GM23338 (cell line): ENCODE data around the gene NT5DC2. TPM values are rescaled to one million over a fixed set of nuclear protein-coding genes. Genes with fewer than 3 reads are reported as not detected.

Experiments
- ATAC-seq: fragments of 200-7000 bp; cut with Tn5 transposase; 3 replicates; pipeline ENCODE4 v1.9.1; 2020
- DNase-seq: peaks from one replicate; pipeline ENCODE4 v3.0.0-alpha.2; 2015; ENCODE audit warnings: low spot score
- H2AFZ ChIP-seq: fragments of 200-600 bp; sonication (generic); 2 replicates; pipeline ENCODE4 v1.8.0; 2016; ENCODE audit warnings: antibody characterized with exemption, mild to moderate bottlenecking, moderate library complexity
- H3F3A ChIP-seq: fragments of 200-600 bp; sonication (generic); replicated peaks from 2 replicates; pipeline ENCODE4 v1.8.0; 2017; ENCODE audit warnings: antibody characterized with exemption, mixed run types, low read depth
- H3K27ac ChIP-seq: fragments of 200-600 bp; sonication (generic); 2 replicates; pipeline ENCODE4 v1.6.1; 2016; ENCODE audit warnings: low read depth
- H3K27me3 ChIP-seq: fragments of 200-600 bp; sonication (generic); 2 replicates; pipeline ENCODE4 v1.8.0; 2016; ENCODE audit warnings: mild to moderate bottlenecking, mixed run types, moderate library complexity; ENCODE audit not compliant: insufficient read depth
- H3K36me3 ChIP-seq: fragments of 200-600 bp; sonication (generic); 2 replicates; pipeline ENCODE4 v1.8.0; 2016; ENCODE audit warnings: mild to moderate bottlenecking; ENCODE audit not compliant: insufficient read depth
- H3K4me1 ChIP-seq: fragments of 200-600 bp; sonication (generic); 2 replicates; pipeline ENCODE4 v1.8.0; 2016; ENCODE audit warnings: mild to moderate bottlenecking, moderate library complexity; ENCODE audit not compliant: insufficient read depth
- H3K4me2 ChIP-seq: fragments of 200-600 bp; sonication (generic); 2 replicates; pipeline ENCODE4 v1.7.1; 2017; ENCODE audit warnings: mixed run types
- H3K4me3 ChIP-seq: fragments of 200-600 bp; sonication (generic); 2 replicates; pipeline ENCODE4 v1.6.1; 2016; ENCODE audit warnings: mixed run types
- H3K79me2 ChIP-seq: fragments of 200-600 bp; sonication (generic); replicated peaks from 2 replicates; pipeline ENCODE4 v1.8.0; 2017; ENCODE audit warnings: mild to moderate bottlenecking; ENCODE audit not compliant: insufficient read depth
- H3K9me2 ChIP-seq: fragments of 200-600 bp; sonication (generic); 2 replicates; pipeline ENCODE4 v1.8.0; 2017; ENCODE audit not compliant: insufficient read depth
- H4K20me1 ChIP-seq: fragments of 200-600 bp; sonication (generic); replicated peaks from 2 replicates; pipeline ENCODE4 v1.8.0; 2017; ENCODE audit warnings: mild to moderate bottlenecking; ENCODE audit not compliant: insufficient read depth
- H3K27ac Mint-ChIP-seq: 2 replicates; pipeline ENCODE4 v1.8.0; 2020; ENCODE audit warnings: inconsistent platforms, mild to moderate bottlenecking, moderate library complexity, mixed read lengths
- H3K27me3 Mint-ChIP-seq: 3 replicates; pipeline ENCODE4 v1.8.0; 2022; ENCODE audit warnings: low read depth, mild to moderate bottlenecking, moderate library complexity, mixed read lengths, inconsistent platforms; ENCODE audit not compliant: insufficient read depth, poor library complexity
- H3K36me3 Mint-ChIP-seq: 3 replicates; pipeline ENCODE4 v1.8.0; 2021; ENCODE audit warnings: low read depth, mild to moderate bottlenecking, inconsistent platforms, moderate library complexity, mixed read lengths
- H3K4me1 Mint-ChIP-seq: 3 replicates; pipeline ENCODE4 v1.8.0; 2020; ENCODE audit warnings: mild to moderate bottlenecking, inconsistent platforms, mixed read lengths
- H3K4me3 Mint-ChIP-seq: 3 replicates; pipeline ENCODE4 v1.8.0; 2021; ENCODE audit warnings: moderate library complexity, mild to moderate bottlenecking, inconsistent platforms, mixed read lengths
- H3K9me3 Mint-ChIP-seq: 3 replicates; pipeline ENCODE4 v1.8.0; 2020; ENCODE audit warnings: moderate library complexity, mild to moderate bottlenecking, inconsistent platforms, mixed read lengths
- CREB1 ChIP-seq: fragments of 250-450 bp; sonication (Bioruptor Pico); IDR thresholded peaks from 2 replicates; pipeline ENCODE4 v1.5.0; 2020; ENCODE audit warnings: low read depth, mild to moderate bottlenecking, moderate library complexity
- EZH2phosphoT487 ChIP-seq: fragments of 200-600 bp; sonication (generic); IDR thresholded peaks from one replicate; pipeline ENCODE4 v1.8.1; 2018; ENCODE audit warnings: antibody characterized with exemption; ENCODE audit not compliant: unreplicated experiment
- NANOG ChIP-seq: IDR thresholded peaks from 2 replicates; pipeline ENCODE4 v1.6.1; 2016; ENCODE audit warnings: antibody characterized with exemption, borderline replicate concordance
- POLR2AphosphoS5 ChIP-seq: IDR thresholded peaks from 2 replicates; pipeline ENCODE4 v1.6.1; 2016; ENCODE audit warnings: antibody characterized with exemption, low read depth
- ZNF114 ChIP-seq: fragments of 250-450 bp; sonication (Bioruptor Pico); IDR thresholded peaks from 2 replicates; pipeline ENCODE4 v1.5.0; 2020; ENCODE audit warnings: mild to moderate bottlenecking, moderate library complexity
- ZNF331 ChIP-seq: fragments of 250-450 bp; sonication (Bioruptor Pico); IDR thresholded peaks from 2 replicates; pipeline ENCODE4 v1.5.0; 2020; ENCODE audit warnings: low read depth, mild to moderate bottlenecking, moderate library complexity
- polyA plus RNA-seq: library from polyadenylated mRNA; unstranded; fragments of >200 nt; fragmentation: Nextera tagmentation; extraction: Ambion mirVana; gene quantifications from 2 replicates; pipeline ENCODE4 v1.2.1, GENCODE V29; 2016
- total RNA-seq: library from RNA; depleted of rRNA; stranded (reverse); fragments of >200 nt; shearing (Covaris generic); gene quantifications from 2 replicates; pipeline ENCODE4 v1.2.3, GENCODE V29; 2014
- TF ChIP-seq, protein P1 (sequence below): IDR thresholded peaks from one replicate; pipeline ENCODE4 v1.6.1; 2018; ENCODE audit warnings: antibody characterized with exemption; ENCODE audit not compliant: unreplicated experiment
- TF ChIP-seq, protein P2 (sequence below): fragments of 250-450 bp; sonication (Bioruptor Pico); IDR thresholded peaks from 2 replicates; pipeline ENCODE4 v1.5.0; 2020; ENCODE audit warnings: mild to moderate bottlenecking, moderate library complexity

The NT5DC2 gene
- total and polyA plus RNA-seq, 2 experiments from 2014 or later: 269 to 324 TPM

DNA sequence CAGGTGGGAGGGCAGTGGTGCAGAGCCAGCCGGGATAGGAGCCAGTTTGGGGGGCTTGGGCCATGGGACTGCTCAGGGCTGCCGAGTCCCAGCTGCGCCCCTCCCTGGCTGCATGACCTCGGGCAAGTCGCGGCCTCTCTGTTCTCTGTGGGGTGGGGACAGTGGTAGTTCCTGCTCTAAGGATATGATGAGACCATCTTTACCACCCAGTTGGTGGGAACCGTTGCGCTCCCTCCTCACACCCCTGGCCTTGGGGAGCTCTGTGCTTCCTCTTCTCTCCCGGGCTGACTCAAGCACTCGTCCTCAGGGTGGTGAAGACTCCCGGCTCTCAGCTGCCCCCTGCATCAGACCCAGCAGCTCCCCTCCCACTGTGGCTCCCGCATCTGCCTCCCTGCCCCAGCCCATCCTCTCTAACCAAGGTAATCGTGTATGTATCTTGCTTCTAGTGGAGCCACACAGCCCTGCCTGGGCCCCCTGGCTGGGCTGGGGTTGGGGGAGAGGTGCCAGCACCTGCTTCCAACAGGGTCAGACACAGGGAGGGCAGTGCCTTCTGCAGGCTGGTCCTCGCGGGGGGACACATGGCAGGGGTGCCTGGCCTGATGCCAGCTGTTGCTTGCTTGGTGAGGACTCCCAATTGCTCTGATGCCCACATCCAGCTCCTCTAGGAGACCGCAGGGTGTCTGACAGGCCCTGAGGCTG is 53.6 kb downstream of the NT5DC2 start:
- H3K9me2 ChIP-seq: no peaks in the 10 kb centered on the region
- Mint-ChIP-seq H3K4me1 (no peaks in the 10 kb centered on the region; the same call in 2 of the 3 replicates), H3K27ac (no peak overlapping the region), H3K36me3 (peaks cover 76% of the 10 kb centered on the region), H3K4me3 (no peak overlapping the region), H3K27me3 (peaks cover 6% of the 10 kb centered on the region), H3K9me3 (no peaks in the 10 kb centered on the region; the same call in 2 of the 3 replicates)
- no peak overlapping the region for H3K27ac ChIP-seq
- ATAC-seq: no peak
- H3K4me3 ChIP-seq: no peak overlapping the region
- H3K4me1 ChIP-seq: no peaks in the 10 kb centered on the region
- peaks cover 21% of the 10 kb centered on the region for H3K36me3 ChIP-seq
- H3K4me2 ChIP-seq: no peak overlapping the region
- no peak overlapping the region for H2AFZ ChIP-seq
- no peaks in the 10 kb centered on the region; the same call in 1 of the 2 replicates for H3K79me2 ChIP-seq
- 0 out of 2 replicates have a peak, but pooled peaks cover 7% of the 10 kb centered on the region for H3F3A ChIP-seq
- no peak for DNase-seq
- TF ChIP-seq NANOG (no peak), ZNF114 (no peak), CREB1 (CRISPR knock-in tag) (no peak)
- TF ChIP-seq, protein P1, sequence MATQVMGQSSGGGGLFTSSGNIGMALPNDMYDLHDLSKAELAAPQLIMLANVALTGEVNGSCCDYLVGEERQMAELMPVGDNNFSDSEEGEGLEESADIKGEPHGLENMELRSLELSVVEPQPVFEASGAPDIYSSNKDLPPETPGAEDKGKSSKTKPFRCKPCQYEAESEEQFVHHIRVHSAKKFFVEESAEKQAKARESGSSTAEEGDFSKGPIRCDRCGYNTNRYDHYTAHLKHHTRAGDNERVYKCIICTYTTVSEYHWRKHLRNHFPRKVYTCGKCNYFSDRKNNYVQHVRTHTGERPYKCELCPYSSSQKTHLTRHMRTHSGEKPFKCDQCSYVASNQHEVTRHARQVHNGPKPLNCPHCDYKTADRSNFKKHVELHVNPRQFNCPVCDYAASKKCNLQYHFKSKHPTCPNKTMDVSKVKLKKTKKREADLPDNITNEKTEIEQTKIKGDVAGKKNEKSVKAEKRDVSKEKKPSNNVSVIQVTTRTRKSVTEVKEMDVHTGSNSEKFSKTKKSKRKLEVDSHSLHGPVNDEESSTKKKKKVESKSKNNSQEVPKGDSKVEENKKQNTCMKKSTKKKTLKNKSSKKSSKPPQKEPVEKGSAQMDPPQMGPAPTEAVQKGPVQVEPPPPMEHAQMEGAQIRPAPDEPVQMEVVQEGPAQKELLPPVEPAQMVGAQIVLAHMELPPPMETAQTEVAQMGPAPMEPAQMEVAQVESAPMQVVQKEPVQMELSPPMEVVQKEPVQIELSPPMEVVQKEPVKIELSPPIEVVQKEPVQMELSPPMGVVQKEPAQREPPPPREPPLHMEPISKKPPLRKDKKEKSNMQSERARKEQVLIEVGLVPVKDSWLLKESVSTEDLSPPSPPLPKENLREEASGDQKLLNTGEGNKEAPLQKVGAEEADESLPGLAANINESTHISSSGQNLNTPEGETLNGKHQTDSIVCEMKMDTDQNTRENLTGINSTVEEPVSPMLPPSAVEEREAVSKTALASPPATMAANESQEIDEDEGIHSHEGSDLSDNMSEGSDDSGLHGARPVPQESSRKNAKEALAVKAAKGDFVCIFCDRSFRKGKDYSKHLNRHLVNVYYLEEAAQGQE: no peak
- no peaks in the 10 kb centered on the region for H3K27me3 ChIP-seq
- peaks cover 12% of the 10 kb centered on the region for H4K20me1 ChIP-seq

DNA sequence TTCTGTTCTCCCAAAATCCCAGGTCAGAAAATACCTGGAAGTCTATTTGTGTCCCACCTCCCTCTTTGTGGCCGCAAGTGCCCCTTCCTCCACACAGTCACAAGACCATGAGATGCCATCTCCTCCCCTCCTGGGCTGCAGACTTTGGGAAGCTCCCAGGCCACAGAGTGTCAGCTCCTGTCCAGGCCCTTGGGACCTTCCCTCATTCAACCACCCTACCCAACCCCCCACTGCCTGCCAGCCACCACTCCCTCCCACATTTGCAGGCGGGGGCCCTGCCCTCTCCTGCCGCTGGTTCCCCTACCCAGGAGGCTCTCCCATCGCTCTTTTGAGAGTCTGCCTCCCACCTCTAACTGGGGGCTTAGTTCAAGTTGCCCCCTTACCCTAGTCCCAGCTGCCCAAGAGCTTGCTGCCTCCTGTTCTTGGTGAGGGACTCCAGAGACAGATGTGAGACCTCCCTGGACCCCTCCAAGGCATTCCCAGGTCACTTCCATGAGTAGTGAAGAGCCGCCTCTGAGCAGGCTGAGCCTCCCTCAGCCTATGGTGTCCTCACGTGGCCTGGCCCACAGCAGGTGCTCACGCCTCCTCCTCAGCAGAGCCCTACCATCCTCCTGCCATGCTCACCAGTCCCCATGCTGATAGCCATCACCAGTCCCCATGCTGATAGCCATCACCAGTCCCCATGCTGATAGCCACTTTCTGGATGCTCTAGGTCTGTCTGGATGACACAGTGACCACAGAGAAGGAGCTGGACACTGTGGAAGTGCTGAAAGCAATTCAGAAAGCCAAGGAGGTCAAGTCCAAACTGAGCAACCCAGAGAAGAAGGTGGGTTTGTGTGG is 54.4 kb downstream of the NT5DC2 start:
- no peak overlapping the region for H3K4me3 Mint-ChIP-seq
- peaks cover 6% of the 10 kb centered on the region for H3K27me3 Mint-ChIP-seq
- no peaks in the 10 kb centered on the region; the same call in 2 of the 3 replicates for H3K9me3 Mint-ChIP-seq
- Histone ChIP-seq H3K27ac (no peak overlapping the region), H3K9me2 (no peaks in the 10 kb centered on the region), H3K4me1 (no peaks in the 10 kb centered on the region), H3K79me2 (no peaks in the 10 kb centered on the region; the same call in 1 of the 2 replicates), H3F3A (0 out of 2 replicates have a peak, but pooled peaks cover 7% of the 10 kb centered on the region), H3K4me2 (no peak overlapping the region), H3K36me3 (peaks cover 21% of the 10 kb centered on the region), H3K27me3 (no peaks in the 10 kb centered on the region), H4K20me1 (peaks cover 12% of the 10 kb centered on the region), H2AFZ (no peak overlapping the region), H3K4me3 (no peak overlapping the region)
- H3K4me1 Mint-ChIP-seq: no peaks in the 10 kb centered on the region; the same call in 2 of the 3 replicates
- DNase-seq (no peak), ATAC-seq (no peak)
- peaks cover 82% of the 10 kb centered on the region for H3K36me3 Mint-ChIP-seq
- H3K27ac Mint-ChIP-seq: no peak overlapping the region
- TF ChIP-seq ZNF331 (CRISPR knock-in tag): no peak
- no peak for TF ChIP-seq NANOG
- no peak for TF ChIP-seq POLR2AphosphoS5
- TF ChIP-seq EZH2phosphoT487: no peak
- TF ChIP-seq, protein P2, sequence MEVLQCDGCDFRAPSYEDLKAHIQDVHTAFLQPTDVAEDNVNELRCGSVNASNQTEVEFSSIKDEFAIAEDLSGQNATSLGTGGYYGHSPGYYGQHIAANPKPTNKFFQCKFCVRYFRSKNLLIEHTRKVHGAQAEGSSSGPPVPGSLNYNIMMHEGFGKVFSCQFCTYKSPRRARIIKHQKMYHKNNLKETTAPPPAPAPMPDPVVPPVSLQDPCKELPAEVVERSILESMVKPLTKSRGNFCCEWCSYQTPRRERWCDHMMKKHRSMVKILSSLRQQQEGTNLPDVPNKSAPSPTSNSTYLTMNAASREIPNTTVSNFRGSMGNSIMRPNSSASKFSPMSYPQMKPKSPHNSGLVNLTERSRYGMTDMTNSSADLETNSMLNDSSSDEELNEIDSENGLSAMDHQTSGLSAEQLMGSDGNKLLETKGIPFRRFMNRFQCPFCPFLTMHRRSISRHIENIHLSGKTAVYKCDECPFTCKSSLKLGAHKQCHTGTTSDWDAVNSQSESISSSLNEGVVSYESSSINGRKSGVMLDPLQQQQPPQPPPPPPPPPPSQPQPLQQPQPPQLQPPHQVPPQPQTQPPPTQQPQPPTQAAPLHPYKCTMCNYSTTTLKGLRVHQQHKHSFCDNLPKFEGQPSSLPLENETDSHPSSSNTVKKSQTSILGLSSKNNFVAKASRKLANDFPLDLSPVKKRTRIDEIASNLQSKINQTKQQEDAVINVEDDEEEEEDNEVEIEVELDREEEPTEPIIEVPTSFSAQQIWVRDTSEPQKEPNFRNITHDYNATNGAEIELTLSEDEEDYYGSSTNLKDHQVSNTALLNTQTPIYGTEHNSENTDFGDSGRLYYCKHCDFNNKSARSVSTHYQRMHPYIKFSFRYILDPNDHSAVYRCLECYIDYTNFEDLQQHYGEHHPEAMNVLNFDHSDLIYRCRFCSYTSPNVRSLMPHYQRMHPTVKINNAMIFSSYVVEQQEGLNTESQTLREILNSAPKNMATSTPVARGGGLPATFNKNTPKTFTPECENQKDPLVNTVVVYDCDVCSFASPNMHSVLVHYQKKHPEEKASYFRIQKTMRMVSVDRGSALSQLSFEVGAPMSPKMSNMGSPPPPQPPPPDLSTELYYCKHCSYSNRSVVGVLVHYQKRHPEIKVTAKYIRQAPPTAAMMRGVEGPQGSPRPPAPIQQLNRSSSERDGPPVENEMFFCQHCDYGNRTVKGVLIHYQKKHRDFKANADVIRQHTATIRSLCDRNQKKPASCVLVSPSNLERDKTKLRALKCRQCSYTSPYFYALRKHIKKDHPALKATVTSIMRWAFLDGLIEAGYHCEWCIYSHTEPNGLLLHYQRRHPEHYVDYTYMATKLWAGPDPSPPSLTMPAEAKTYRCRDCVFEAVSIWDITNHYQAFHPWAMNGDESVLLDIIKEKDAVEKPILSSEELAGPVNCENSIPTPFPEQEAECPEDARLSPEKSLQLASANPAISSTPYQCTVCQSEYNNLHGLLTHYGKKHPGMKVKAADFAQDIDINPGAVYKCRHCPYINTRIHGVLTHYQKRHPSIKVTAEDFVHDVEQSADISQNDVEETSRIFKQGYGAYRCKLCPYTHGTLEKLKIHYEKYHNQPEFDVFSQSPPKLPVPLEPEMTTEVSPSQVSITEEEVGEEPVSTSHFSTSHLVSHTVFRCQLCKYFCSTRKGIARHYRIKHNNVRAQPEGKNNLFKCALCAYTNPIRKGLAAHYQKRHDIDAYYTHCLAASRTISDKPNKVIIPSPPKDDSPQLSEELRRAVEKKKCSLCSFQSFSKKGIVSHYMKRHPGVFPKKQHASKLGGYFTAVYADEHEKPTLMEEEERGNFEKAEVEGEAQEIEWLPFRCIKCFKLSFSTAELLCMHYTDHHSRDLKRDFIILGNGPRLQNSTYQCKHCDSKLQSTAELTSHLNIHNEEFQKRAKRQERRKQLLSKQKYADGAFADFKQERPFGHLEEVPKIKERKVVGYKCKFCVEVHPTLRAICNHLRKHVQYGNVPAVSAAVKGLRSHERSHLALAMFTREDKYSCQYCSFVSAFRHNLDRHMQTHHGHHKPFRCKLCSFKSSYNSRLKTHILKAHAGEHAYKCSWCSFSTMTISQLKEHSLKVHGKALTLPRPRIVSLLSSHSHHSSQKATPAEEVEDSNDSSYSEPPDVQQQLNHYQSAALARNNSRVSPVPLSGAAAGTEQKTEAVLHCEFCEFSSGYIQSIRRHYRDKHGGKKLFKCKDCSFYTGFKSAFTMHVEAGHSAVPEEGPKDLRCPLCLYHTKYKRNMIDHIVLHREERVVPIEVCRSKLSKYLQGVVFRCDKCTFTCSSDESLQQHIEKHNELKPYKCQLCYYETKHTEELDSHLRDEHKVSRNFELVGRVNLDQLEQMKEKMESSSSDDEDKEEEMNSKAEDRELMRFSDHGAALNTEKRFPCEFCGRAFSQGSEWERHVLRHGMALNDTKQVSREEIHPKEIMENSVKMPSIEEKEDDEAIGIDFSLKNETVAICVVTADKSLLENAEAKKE (CRISPR knock-in tag): no peak
- TF ChIP-seq CREB1 (CRISPR knock-in tag): no peak
